ENCODE measurements around the gene NAA38. TPM values are rescaled to one million over a fixed set of nuclear protein-coding genes. Genes with fewer than 3 reads are reported as not detected.

The NAA38 gene
- total RNA-seq, 4 donors from 2014 or later, result 24.6 to 180 (median 79.6) TPM

- Histone ChIP-seq H3K4me1 (peaks cover 38 to 47% of the 10 kb centered on the region in 2 donors), H3K36me3 (peaks cover 10 to 13% of the 10 kb centered on the region in 2 donors), H3K4me3 (replicated peaks in 1 of 3) (peak overlapping the region in 2 of 3 donors; percentile 56 to 67), H3K27ac (peak overlapping the region; percentile 95 to 98 (median 97)), H3K9me3 (no peaks in the 10 kb centered on the region), H3K27me3 (no peaks in the 10 kb centered on the region)
- WGBS, 2 donors, result 11 to 13% methylated on average over 16 of the region's 34 CpGs
- DNase-seq, result peak; percentile 93 to 94
- intact Hi-C loops (cut with DNase I), result loop anchor here (10.0 kb wide), 1 partner anchor 303 kb away; no protein-coding TSS in a partner anchor
- no peak for TF ChIP-seq POLR2A (IDR thresholded peaks at IDR 0.05)
- TF ChIP-seq, protein P1, sequence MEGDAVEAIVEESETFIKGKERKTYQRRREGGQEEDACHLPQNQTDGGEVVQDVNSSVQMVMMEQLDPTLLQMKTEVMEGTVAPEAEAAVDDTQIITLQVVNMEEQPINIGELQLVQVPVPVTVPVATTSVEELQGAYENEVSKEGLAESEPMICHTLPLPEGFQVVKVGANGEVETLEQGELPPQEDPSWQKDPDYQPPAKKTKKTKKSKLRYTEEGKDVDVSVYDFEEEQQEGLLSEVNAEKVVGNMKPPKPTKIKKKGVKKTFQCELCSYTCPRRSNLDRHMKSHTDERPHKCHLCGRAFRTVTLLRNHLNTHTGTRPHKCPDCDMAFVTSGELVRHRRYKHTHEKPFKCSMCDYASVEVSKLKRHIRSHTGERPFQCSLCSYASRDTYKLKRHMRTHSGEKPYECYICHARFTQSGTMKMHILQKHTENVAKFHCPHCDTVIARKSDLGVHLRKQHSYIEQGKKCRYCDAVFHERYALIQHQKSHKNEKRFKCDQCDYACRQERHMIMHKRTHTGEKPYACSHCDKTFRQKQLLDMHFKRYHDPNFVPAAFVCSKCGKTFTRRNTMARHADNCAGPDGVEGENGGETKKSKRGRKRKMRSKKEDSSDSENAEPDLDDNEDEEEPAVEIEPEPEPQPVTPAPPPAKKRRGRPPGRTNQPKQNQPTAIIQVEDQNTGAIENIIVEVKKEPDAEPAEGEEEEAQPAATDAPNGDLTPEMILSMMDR (IDR thresholded peaks at IDR 0.05), result peak in 1 of 6 experiments; percentile 33
These were observed 15.9 kb downstream of the NAA38 start for GRCh38 chr17:7841396-7841914.

GRCh38 chr17:7840875-7841274, 16.5 kb downstream of the NAA38 start:
- intact Hi-C loops (cut with DNase I), result loop anchor here (10.0 kb wide), 1 partner anchor 304 kb away; no protein-coding TSS in a partner anchor
- TF ChIP-seq, protein P1 (IDR thresholded peaks at IDR 0.05), result no peak
- no peak for TF ChIP-seq POLR2A (IDR thresholded peaks at IDR 0.05)
- no peak for DNase-seq
- Histone ChIP-seq H3K4me3 (replicated peaks in 1 of 3) (no peak overlapping the region), H3K9me3 (no peaks in the 10 kb centered on the region), H3K27ac (peak overlapping the region; percentile 95 to 98 (median 97)), H3K4me1 (peaks cover 39 to 47% of the 10 kb centered on the region in 2 donors), H3K27me3 (no peaks in the 10 kb centered on the region), H3K36me3 (peaks cover 5 to 7% of the 10 kb centered on the region in 2 donors)
- 82 to 97% methylated on average over 1 of the region's 1 CpG for WGBS, 2 donors

GRCh38 chr17:7840441-7840840, 16.9 kb downstream of the NAA38 start:
- H3K36me3 ChIP-seq, result peaks cover 1 to 3% of the 10 kb centered on the region in 2 donors
- intact Hi-C loops (cut with DNase I), result loop anchor here (10.0 kb wide), 1 partner anchor 304 kb away; no protein-coding TSS in a partner anchor
- no peaks in the 10 kb centered on the region for H3K27me3 ChIP-seq
- TF ChIP-seq, protein P1 (IDR thresholded peaks at IDR 0.05), result no peak
- no peak for TF ChIP-seq POLR2A (IDR thresholded peaks at IDR 0.05)
- no peaks in the 10 kb centered on the region for H3K9me3 ChIP-seq
- WGBS, 2 donors, result 55 to 62% methylated on average over 1 of the region's 1 CpG
- H3K27ac ChIP-seq, result peak overlapping the region in 1 of 3 donors; percentile 97
- no peak overlapping the region for H3K4me3 ChIP-seq (replicated peaks in 1 of 3)
- no peak for DNase-seq
- H3K4me1 ChIP-seq, result peaks cover 35 to 42% of the 10 kb centered on the region in 2 donors

- Histone ChIP-seq H3K27ac (no peak overlapping the region), H3K4me3 (replicated peaks in 1 of 3) (no peak overlapping the region), H3K27me3 (no peaks in the 10 kb centered on the region), H3K36me3 (no peaks in the 10 kb centered on the region), H3K9me3 (no peaks in the 10 kb centered on the region), H3K4me1 (peaks cover 30 to 37% of the 10 kb centered on the region in 2 donors)
- no peak for TF ChIP-seq POLR2A (IDR thresholded peaks at IDR 0.05)
- TF ChIP-seq, protein P1 (IDR thresholded peaks at IDR 0.05), result no peak
- WGBS, 2 donors, result 46 to 61% methylated on average over 2 of the region's 2 CpGs
- intact Hi-C loops (cut with DNase I), result loop anchor here (10.0 kb wide), 1 partner anchor 305 kb away; no protein-coding TSS in a partner anchor
- no peak for DNase-seq
These were observed 17.5 kb downstream of the NAA38 start for GRCh38 chr17:7839876-7840261.

DNA sequence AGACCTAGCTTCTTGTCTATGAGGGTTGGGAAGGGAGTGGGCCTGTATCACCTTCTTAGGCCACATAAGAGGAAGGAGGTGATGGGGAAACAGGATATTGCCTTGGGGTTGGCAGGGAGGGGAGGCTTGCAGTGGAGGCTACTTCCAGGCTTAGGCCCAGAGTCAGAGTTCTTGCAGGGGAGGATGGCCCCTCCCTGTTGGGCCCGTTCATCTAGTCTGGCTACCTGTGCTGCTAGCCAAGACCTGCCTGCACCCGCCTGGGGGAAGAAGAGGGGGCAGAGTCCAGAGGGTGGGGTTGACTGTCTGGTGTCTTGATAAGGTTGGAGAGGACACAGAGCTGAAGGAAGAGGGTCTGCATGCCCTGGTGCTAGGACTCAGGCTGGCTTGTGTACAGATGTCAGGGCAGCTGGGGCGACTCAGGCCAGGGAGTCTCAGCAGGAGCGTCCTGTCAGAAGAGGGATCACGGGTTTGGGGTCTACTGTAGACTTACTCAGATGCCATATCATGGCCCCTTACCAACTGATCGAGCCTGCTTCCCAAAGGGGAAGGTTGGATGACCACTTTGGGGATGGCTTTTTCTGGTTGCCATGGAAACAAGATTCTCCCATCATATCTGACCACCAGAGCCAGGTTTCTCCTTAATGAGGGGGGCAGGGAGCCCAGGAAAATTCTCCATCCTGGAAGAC, 18.0 kb downstream of the NAA38 start:
- Histone ChIP-seq H3K27ac (peak overlapping the region in 2 of 3 donors; percentile 39 to 98), H3K4me1 (peaks cover 29 to 36% of the 10 kb centered on the region in 2 donors), H3K27me3 (no peaks in the 10 kb centered on the region), H3K4me3 (replicated peaks in 1 of 3) (no peak overlapping the region), H3K9me3 (no peaks in the 10 kb centered on the region), H3K36me3 (no peaks in the 10 kb centered on the region)
- WGBS, 2 donors, result 77 to 94% methylated on average over 4 to 6 of the region's 6 CpGs
- DNase-seq, result no peak
- TF ChIP-seq POLR2A (IDR thresholded peaks at IDR 0.05), result no peak
- TF ChIP-seq, protein P1 (IDR thresholded peaks at IDR 0.05), result no peak
- intact Hi-C loops (cut with DNase I), result no loop called here

All from thyroid gland (tissue), 4 donors.